ENCODE data around the gene SKP1. TPM values are rescaled to one million over a fixed set of nuclear protein-coding genes. Genes with fewer than 3 reads are reported as not detected.

Gene SKP1
- total RNA-seq, 2 donors from 2014 or later, result 284 to 339 TPM

GRCh38 chr5:134203630-134204029, 26.9 kb upstream of the SKP1 start:
- Mint-ChIP-seq H3K4me1 (peaks cover 19% of the 10 kb centered on the region), H3K36me3 (ENCODE audit: low read depth) (peaks cover 13% of the 10 kb centered on the region), H3K4me3 (no peak overlapping the region), H3K27ac (peak overlapping the region; percentile 41), H3K27me3 (no peaks in the 10 kb centered on the region)
- H3K9me3 ChIP-seq (ENCODE audit: control insufficient read depth, low read length, poor library complexity, severe bottlenecking), result no peaks in the 10 kb centered on the region
- ATAC-seq (no peak), DNase-seq (no peak)

DNA sequence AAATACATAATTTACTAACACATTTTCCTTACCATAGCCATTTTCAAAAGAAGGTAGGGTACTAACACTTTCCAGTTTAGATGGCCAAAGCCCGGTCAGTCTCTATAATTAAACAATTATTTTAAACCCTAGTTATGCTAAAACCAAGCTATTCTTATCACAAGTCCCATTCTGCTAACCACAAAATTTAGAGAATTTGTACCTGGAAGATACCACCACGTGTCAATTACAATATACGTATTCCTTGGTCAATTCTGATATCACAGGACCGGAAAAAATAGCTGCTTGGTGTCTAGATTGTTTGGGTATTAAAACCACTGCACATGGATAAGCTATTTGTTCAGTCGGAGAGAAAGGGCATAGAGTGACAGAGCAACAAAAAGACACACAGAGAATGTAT, 18.9 kb upstream of the SKP1 start:
- H3K9me3 ChIP-seq (ENCODE audit: control insufficient read depth, low read length, poor library complexity, severe bottlenecking), result no peaks in the 10 kb centered on the region
- Mint-ChIP-seq H3K36me3 (ENCODE audit: low read depth) (peaks cover 4% of the 10 kb centered on the region), H3K4me1 (peaks cover 3% of the 10 kb centered on the region), H3K4me3 (no peak overlapping the region), H3K27me3 (no peaks in the 10 kb centered on the region), H3K27ac (peak overlapping the region; percentile 51)
- ATAC-seq, result no peak
- DNase-seq, result no peak

DNA sequence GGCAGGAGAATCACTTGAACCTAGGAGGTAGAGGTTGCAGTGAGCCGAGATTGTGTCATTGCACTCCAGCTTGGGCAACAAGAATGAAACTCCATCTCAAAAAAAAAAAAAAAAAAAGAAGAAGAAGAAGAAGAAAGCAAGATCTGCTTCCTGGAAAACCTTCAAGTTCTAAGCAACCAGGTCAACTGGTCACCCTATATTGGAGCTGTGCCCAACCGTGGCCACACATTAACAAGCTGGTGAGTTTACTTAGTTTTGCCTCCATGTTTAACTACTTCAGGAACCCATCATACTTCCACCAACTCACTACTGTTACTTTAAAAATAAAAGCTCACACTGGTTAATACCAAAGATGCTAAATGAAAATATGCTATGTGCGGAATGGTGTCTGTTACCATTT, 12.3 kb upstream of the SKP1 start:
- DNase-seq, result no peak
- no peak for ATAC-seq
- Mint-ChIP-seq H3K4me1 (peaks cover 13% of the 10 kb centered on the region), H3K27me3 (no peaks in the 10 kb centered on the region), H3K27ac (peak overlapping the region; percentile 85), H3K36me3 (ENCODE audit: low read depth) (no peaks in the 10 kb centered on the region), H3K4me3 (no peak overlapping the region)
- no peaks in the 10 kb centered on the region for H3K9me3 ChIP-seq (ENCODE audit: control insufficient read depth, low read length, poor library complexity, severe bottlenecking)

DNA sequence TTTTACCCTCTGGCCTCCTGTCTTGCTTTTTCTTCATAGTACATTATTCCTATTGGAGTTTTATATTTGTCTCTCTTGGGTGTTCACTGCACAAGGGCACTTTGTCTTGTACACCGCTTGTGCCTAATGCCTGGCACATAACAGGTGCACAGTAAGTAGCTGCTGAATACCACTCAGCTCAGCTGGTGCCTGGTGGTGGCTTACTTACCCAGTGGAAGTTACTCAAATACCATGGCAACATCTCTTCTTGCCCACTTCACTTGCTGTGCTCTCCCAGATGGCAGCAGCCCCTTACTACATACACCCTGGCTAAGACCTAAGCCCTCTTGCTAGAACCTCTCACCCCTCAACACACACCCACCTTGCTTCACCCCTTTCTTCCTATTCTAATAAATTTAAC, 11.3 kb upstream of the SKP1 start:
- Mint-ChIP-seq H3K27ac (peak overlapping the region; percentile 85), H3K4me3 (peak overlapping the region; percentile 72), H3K4me1 (peaks cover 13% of the 10 kb centered on the region), H3K27me3 (no peaks in the 10 kb centered on the region), H3K36me3 (ENCODE audit: low read depth) (no peaks in the 10 kb centered on the region)
- H3K9me3 ChIP-seq (ENCODE audit: control insufficient read depth, low read length, poor library complexity, severe bottlenecking), result no peaks in the 10 kb centered on the region
- ATAC-seq, result peak; percentile 15
- no peak for DNase-seq

GRCh38 chr5:134184155-134185135, 7.7 kb upstream of the SKP1 start:
- Mint-ChIP-seq H3K4me3 (peak overlapping the region; percentile 70), H3K36me3 (ENCODE audit: low read depth) (no peaks in the 10 kb centered on the region), H3K27ac (peak overlapping the region; percentile 85), H3K4me1 (peaks cover 13% of the 10 kb centered on the region), H3K27me3 (no peaks in the 10 kb centered on the region)
- DNase-seq (peak; percentile 58 to 76 (median 58)), ATAC-seq (peak; percentile 87)
- H3K9me3 ChIP-seq (ENCODE audit: control insufficient read depth, low read length, poor library complexity, severe bottlenecking), result no peaks in the 10 kb centered on the region

DNA sequence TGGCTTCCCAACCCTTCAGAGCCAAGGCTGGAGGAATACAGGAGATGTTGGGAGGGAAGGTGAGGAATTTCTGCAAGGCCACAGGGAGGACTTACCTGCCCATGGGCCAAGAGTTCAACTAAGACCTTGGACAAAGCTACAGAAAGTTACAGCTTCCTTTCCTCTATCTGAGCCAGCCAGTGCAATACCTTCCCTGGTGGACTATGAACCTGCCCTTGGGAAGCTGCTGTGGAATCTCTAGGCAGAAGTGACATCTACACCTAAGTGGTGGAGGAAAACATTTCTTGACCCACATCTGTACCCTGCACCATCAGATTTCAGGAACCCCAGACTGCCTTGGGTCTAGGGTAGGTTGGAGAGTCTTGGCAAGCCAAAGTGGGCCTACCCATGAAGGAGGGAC, 6.7 kb upstream of the SKP1 start:
- H3K27ac Mint-ChIP-seq, result peak overlapping the region; percentile 85
- ATAC-seq (no peak), DNase-seq (no peak)

GRCh38 chr5:134178096-134178419, 1.3 kb upstream of the SKP1 start:
- H3K27ac Mint-ChIP-seq, result peak overlapping the region; percentile 96
- H3K27me3 Mint-ChIP-seq, result no peaks in the 10 kb centered on the region
- ATAC-seq (no peak), DNase-seq (no peak)
- peaks cover 17% of the 10 kb centered on the region for H3K4me1 Mint-ChIP-seq
- H3K9me3 ChIP-seq (ENCODE audit: control insufficient read depth, low read length, poor library complexity, severe bottlenecking), result no peaks in the 10 kb centered on the region
- H3K36me3 Mint-ChIP-seq (ENCODE audit: low read depth), result peaks cover 5% of the 10 kb centered on the region
- peak overlapping the region; percentile 97 for H3K4me3 Mint-ChIP-seq

More for the DNA sequence above, 6.7 kb upstream of the SKP1 start:
- Mint-ChIP-seq H3K4me3 (no peak overlapping the region), H3K4me1 (peaks cover 13% of the 10 kb centered on the region), H3K36me3 (ENCODE audit: low read depth) (no peaks in the 10 kb centered on the region), H3K27me3 (no peaks in the 10 kb centered on the region)
- H3K9me3 ChIP-seq (ENCODE audit: control insufficient read depth, low read length, poor library complexity, severe bottlenecking), result no peaks in the 10 kb centered on the region

GRCh38 chr5:134177369-134178095, 782 bp upstream of the SKP1 start:
- Mint-ChIP-seq H3K27ac (peak overlapping the region; percentile 96), H3K36me3 (ENCODE audit: low read depth) (peaks cover 5% of the 10 kb centered on the region), H3K4me3 (peak overlapping the region; percentile 97), H3K27me3 (no peaks in the 10 kb centered on the region), H3K4me1 (peaks cover 18% of the 10 kb centered on the region)
- H3K9me3 ChIP-seq (ENCODE audit: control insufficient read depth, low read length, poor library complexity, severe bottlenecking), result no peaks in the 10 kb centered on the region
- ATAC-seq (no peak), DNase-seq (no peak)

DNA sequence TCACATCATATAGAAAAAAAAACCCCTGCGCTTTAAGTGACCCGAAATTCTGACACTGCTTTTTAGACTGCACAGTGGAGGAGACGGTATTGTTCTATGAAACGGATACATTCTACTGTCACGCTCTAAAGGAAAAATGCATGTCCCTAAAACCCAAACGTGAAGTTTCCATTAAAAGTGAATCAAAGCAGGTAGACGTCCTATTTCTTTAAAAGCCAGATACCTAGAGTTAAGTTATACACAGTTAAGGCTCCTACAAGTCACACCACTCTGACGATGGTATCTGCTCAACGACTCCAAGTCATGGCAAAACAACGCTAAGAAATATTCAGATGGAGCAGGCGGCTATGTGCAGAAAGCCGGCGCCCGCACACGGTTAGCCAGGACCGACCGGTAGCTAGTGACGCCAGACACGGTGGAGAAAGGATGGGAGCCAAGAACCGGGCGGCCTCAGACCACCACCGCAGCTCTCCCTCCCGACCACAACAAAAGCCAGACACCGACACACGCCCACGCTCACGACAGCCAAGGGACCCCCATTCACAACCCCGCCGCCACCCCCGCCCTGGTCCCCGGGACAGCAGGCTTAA, 734 bp downstream of the SKP1 start:
- no peaks in the 10 kb centered on the region for H3K27me3 Mint-ChIP-seq
- H3K27ac Mint-ChIP-seq, result peak overlapping the region; percentile 96
- H3K4me1 Mint-ChIP-seq, result peaks cover 28% of the 10 kb centered on the region
- H3K9me3 ChIP-seq (ENCODE audit: control insufficient read depth, low read length, poor library complexity, severe bottlenecking), result no peaks in the 10 kb centered on the region
- peak overlapping the region; percentile 97 for H3K4me3 Mint-ChIP-seq
- DNase-seq (peak in 2 of 3 donors; percentile 35 to 42), ATAC-seq (peak; percentile 26)
- peaks cover 12% of the 10 kb centered on the region for H3K36me3 Mint-ChIP-seq (ENCODE audit: low read depth)

GRCh38 chr5:134174841-134175839, 1.6 kb downstream of the SKP1 start:
- Mint-ChIP-seq H3K27ac (peak overlapping the region; percentile 96), H3K4me3 (peak overlapping the region; percentile 97), H3K4me1 (peaks cover 28% of the 10 kb centered on the region), H3K27me3 (no peaks in the 10 kb centered on the region), H3K36me3 (ENCODE audit: low read depth) (peaks cover 12% of the 10 kb centered on the region)
- DNase-seq, result no peak
- no peaks in the 10 kb centered on the region for H3K9me3 ChIP-seq (ENCODE audit: control insufficient read depth, low read length, poor library complexity, severe bottlenecking)
- no peak for ATAC-seq

GRCh38 chr5:134171972-134172371, 4.8 kb downstream of the SKP1 start:
- DNase-seq (no peak), ATAC-seq (no peak)
- H3K36me3 Mint-ChIP-seq (ENCODE audit: low read depth), result peaks cover 18% of the 10 kb centered on the region
- peak overlapping the region; percentile 83 for H3K27ac Mint-ChIP-seq
- H3K9me3 ChIP-seq (ENCODE audit: control insufficient read depth, low read length, poor library complexity, severe bottlenecking), result no peaks in the 10 kb centered on the region
- peak overlapping the region; percentile 15 for H3K4me3 Mint-ChIP-seq
- H3K27me3 Mint-ChIP-seq, result no peaks in the 10 kb centered on the region
- H3K4me1 Mint-ChIP-seq, result peaks cover 37% of the 10 kb centered on the region

- DNase-seq (no peak), ATAC-seq (no peak)
- no peaks in the 10 kb centered on the region for H3K9me3 ChIP-seq (ENCODE audit: control insufficient read depth, low read length, poor library complexity, severe bottlenecking)
- Mint-ChIP-seq H3K36me3 (ENCODE audit: low read depth) (peaks cover 16% of the 10 kb centered on the region), H3K27ac (no peak overlapping the region), H3K27me3 (no peaks in the 10 kb centered on the region), H3K4me1 (peaks cover 24% of the 10 kb centered on the region), H3K4me3 (no peak overlapping the region)
Measured at GRCh38 chr5:134162592-134162991, 14.2 kb downstream of the SKP1 start.
